Measurements from ENCODE around the gene A4GALT. TPM values are rescaled to one million over a fixed set of nuclear protein-coding genes. Genes with fewer than 3 reads are reported as not detected.

Gene A4GALT
- total and polyA plus RNA-seq, 10 of the 15 experiments (the other 5 are each of a cell fraction or from before 2014, with no cell fraction given) = 0.04 to 3.9 (median 2.3) TPM; not detected in 1

DNA sequence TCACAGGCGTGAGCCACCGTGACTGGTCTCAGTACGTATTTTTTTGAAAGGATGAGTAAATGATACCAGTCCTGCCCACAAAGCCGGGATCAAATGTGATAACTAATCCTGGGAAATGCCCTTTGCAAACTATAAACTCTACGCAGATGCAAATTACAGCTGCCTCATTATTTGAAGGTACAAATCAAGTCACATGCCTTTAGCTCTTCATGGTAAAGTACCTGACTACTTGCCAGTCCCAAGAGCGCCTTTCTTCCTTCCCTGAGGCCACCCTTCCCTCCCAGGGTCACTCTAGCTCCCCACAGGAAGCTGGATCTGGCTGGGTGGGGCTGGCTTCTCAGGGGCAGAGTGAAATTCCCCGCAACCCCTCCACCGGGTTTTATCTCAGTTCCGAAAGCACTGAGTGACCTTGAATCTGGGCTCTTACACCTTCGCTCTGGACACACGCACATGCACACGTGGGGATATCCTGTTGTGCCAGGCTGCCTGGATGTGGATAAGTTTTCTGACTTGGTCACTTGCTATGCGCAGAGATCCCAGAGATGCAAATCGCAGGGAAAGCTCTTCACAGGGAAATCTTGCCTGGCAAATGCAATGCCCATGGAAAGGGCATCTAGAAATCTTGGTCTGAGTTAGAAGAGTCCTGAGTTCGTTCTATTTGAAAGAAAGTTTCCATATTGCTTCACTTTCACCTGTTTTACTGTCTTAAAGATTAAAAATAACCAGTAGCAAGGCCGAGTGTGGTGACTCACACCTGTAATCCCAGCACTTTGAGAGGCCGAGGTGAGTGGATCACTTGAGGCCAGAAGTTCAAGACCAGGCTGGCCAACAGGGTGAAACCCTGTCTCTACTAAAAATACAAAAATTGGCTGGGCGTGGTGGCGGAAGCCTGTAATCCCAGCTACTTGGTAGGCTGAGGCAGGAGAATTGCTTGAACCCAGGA, 8.5 kb downstream of the A4GALT start:
- Histone ChIP-seq H3K27me3 (replicated peaks in 1 of 2; ENCODE audit: control insufficient read depth in 2 of 2, insufficient read depth in 2 of 2, low read length in 1 of 2) (no peaks in the 10 kb centered on the region), H4K20me1 (ENCODE audit: control insufficient read depth, insufficient read depth) (no peaks in the 10 kb centered on the region), H3K4me2 (ENCODE audit: control insufficient read depth, insufficient read depth) (peak overlapping the region; percentile 21; the same call in 1 of the 2 replicates), H3K27ac (ENCODE audit: control insufficient read depth, insufficient read depth) (peak overlapping the region; percentile 49), H2AFZ (ENCODE audit: control insufficient read depth, low read depth, low read length) (no peak overlapping the region), H3K9ac (ENCODE audit: control insufficient read depth, insufficient read depth, low read length) (no peak overlapping the region), H3K36me3 (ENCODE audit: control insufficient read depth in 2 of 2, insufficient read depth in 2 of 2, low read length in 1 of 2) (no peaks in the 10 kb centered on the region; a peak in 2 of 4 replicates), H3K4me3 (no peak overlapping the region), H3K79me2 (ENCODE audit: control insufficient read depth, insufficient read depth, low read length) (peaks cover 31% of the 10 kb centered on the region), H3K9me3 (replicated peaks; ENCODE audit: control insufficient read depth, insufficient read depth, low read length) (peaks cover 10% of the 10 kb centered on the region), H3K4me1 (ENCODE audit: control insufficient read depth, insufficient read depth, low read length) (peaks cover 42% of the 10 kb centered on the region)
- TSS peak; percentile 32 for BruUV-seq (replicated peaks)
- intact Hi-C loops (cut with micrococcal nuclease; ENCODE audit: unreplicated experiment) (no loop called here), in situ Hi-C loops (cut with MboI) (no loop called here)
- POLR2A ChIA-PET = interaction anchor here (0.9 to 1.2 kb wide), 2 partner anchors 16 to 97 kb away, joined by 3 read pairs; partner anchors contain the start of gene POLDIP3
- 46% methylated on average over 19 of the region's 19 CpGs for WGBS (ENCODE audit: insufficient coverage, insufficient replicate concordance, low lambda C conversion rate, missing lambda C conversion rate)
- SMC1A ChIA-PET (ENCODE audit: uncharacterized antibody, unreplicated experiment) = interaction anchor here (0.5 to 1.0 kb wide), 2 partner anchors 16 to 65 kb away, joined by 3 read pairs; no protein-coding TSS in a partner anchor
- ATAC-seq (peak; percentile 36), DNase-seq (ENCODE audit: low read depth, low spot score) (no peak), FAIRE-seq (peak; percentile 73)
- CTCF ChIA-PET = interaction anchor here (1.9 kb wide), 1 partner anchor 49 kb away, joined by 5 read pairs; no protein-coding TSS in a partner anchor
- RAD21 ChIA-PET (ENCODE audit: unreplicated experiment) = interaction anchor here (0.6 kb wide), 1 partner anchor 320 kb away, joined by 3 read pairs; no protein-coding TSS in a partner anchor
- TF ChIP-seq RUNX3 (IDR thresholded peaks at IDR 0.05; ENCODE audit: low read length) (no peak), FOXK2 (IDR thresholded peaks at IDR 0.05) (no peak), RCOR1 (conservative IDR thresholded peaks at IDR 0.05; ENCODE audit: low read depth, low read length) (no peak), BMI1 (IDR thresholded peaks at IDR 0.05; ENCODE audit: borderline replicate concordance) (no peak), SMAD1 (IDR thresholded peaks at IDR 0.05; ENCODE audit: low read depth, partially characterized antibody) (no peak), HDAC6 (IDR thresholded peaks at IDR 0.05; ENCODE audit: unreplicated experiment) (no peak), IKZF1 (conservative IDR thresholded peaks at IDR 0.05) (peak; percentile 68), CBX3 (IDR thresholded peaks at IDR 0.05; ENCODE audit: borderline replicate concordance, low read depth) (no peak), SIN3A (IDR thresholded peaks at IDR 0.05; ENCODE audit: low read depth, low read length) (no peak), ZNF217 (IDR thresholded peaks at IDR 0.05) (0 out of 2 replicates have a peak, but pooled peaks have one; percentile 3), MYB (IDR thresholded peaks at IDR 0.05; ENCODE audit: borderline replicate concordance, low read depth, low read length) (no peak), RAD51 (IDR thresholded peaks at IDR 0.05) (no peak; the same call in 1 of the 2 replicates), MEF2A (IDR thresholded peaks at IDR 0.05; ENCODE audit: insufficient read depth, low read depth, low read length) (no peak)
- TF ChIP-seq, protein P1, sequence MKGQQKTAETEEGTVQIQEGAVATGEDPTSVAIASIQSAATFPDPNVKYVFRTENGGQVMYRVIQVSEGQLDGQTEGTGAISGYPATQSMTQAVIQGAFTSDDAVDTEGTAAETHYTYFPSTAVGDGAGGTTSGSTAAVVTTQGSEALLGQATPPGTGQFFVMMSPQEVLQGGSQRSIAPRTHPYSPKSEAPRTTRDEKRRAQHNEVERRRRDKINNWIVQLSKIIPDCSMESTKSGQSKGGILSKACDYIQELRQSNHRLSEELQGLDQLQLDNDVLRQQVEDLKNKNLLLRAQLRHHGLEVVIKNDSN (IDR thresholded peaks at IDR 0.05; ENCODE audit: borderline replicate concordance, extremely low read length, insufficient read depth, low read depth, low read length) = no peak
- TF ChIP-seq, protein P2, sequence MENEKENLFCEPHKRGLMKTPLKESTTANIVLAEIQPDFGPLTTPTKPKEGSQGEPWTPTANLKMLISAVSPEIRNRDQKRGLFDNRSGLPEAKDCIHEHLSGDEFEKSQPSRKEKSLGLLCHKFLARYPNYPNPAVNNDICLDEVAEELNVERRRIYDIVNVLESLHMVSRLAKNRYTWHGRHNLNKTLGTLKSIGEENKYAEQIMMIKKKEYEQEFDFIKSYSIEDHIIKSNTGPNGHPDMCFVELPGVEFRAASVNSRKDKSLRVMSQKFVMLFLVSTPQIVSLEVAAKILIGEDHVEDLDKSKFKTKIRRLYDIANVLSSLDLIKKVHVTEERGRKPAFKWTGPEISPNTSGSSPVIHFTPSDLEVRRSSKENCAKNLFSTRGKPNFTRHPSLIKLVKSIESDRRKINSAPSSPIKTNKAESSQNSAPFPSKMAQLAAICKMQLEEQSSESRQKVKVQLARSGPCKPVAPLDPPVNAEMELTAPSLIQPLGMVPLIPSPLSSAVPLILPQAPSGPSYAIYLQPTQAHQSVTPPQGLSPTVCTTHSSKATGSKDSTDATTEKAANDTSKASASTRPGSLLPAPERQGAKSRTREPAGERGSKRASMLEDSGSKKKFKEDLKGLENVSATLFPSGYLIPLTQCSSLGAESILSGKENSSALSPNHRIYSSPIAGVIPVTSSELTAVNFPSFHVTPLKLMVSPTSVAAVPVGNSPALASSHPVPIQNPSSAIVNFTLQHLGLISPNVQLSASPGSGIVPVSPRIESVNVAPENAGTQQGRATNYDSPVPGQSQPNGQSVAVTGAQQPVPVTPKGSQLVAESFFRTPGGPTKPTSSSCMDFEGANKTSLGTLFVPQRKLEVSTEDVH (IDR thresholded peaks at IDR 0.05; ENCODE audit: low read depth, partially characterized antibody) = no peak
